ENCODE measurements around the gene FMN2. TPM values are rescaled to one million over a fixed set of nuclear protein-coding genes. Genes with fewer than 3 reads are reported as not detected.
A peak's percentile ranks its signal among the peaks of the same experiment; 100 is the strongest.

FMN2 gene
- polyA plus RNA-seq, 6 donors from 2014 or later = not detected

- DNase-seq = no peak
- Mint-ChIP-seq H3K9me3 (peaks cover 1 to 8% (median 4%) of the 10 kb centered on the region in 7 donors), H3K27ac (no peak overlapping the region), H3K4me1 (no peaks in the 10 kb centered on the region), H3K4me3 (no peak overlapping the region), H3K27me3 (no peaks in the 10 kb centered on the region), H3K36me3 (no peaks in the 10 kb centered on the region)
- ATAC-seq (ENCODE audit: low read depth in 2 of 2) = no peak
These were observed 42.4 kb downstream of the FMN2 start for GRCh38 chr1:240134113-240134512.

DNA sequence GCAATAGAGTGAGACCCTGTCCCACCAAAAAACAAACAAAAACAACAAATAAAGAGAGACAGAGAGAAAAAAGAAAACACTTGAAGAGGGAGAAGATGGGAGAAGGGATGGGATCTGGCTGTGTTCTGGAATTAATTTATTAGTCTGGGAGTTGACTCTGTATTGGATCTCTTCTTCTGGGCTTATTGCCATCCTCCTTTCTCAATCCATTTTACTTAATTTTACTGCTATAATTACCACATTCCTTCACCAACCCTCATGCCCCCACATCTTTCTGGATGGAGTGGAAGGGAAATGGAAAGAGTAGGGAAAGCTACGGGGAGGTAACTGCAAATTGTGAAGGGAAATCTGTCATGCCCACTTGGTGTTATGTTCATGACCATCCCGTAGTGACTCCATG, 42.9 kb downstream of the FMN2 start:
- Mint-ChIP-seq H3K36me3 (no peaks in the 10 kb centered on the region), H3K4me1 (no peaks in the 10 kb centered on the region), H3K9me3 (peaks cover 1 to 8% (median 4%) of the 10 kb centered on the region in 7 donors), H3K27me3 (no peaks in the 10 kb centered on the region), H3K27ac (peak overlapping the region in 1 of 6 donors; percentile 1), H3K4me3 (no peak overlapping the region)
- DNase-seq = no peak
- ATAC-seq (ENCODE audit: low read depth in 2 of 2) = no peak

DNA sequence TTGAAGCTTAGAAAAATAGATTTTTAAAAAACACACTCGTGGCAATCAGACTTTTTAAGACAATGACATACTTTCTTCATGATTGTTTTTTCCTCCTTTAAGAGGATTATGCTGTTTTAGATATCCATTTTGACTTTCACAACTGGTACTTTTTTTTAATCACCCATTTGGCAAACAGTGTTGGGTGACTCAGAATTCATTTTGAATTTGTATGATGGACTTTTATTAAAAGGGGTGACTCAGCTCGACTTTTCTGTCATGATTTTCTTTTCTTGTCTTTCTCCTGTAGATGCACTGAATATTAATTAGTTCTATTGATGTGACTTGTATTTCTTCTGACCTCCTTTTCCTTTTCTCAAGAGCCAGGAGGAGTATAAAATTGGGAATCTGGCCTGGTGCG, 44.7 kb downstream of the FMN2 start:
- ATAC-seq (ENCODE audit: low read depth in 2 of 2) = no peak
- Mint-ChIP-seq H3K9me3 (peaks cover 1 to 5% (median 4%) of the 10 kb centered on the region in 7 donors), H3K36me3 (no peaks in the 10 kb centered on the region), H3K4me1 (no peaks in the 10 kb centered on the region), H3K4me3 (no peak overlapping the region), H3K27ac (peak overlapping the region in 1 of 6 donors; percentile 56), H3K27me3 (no peaks in the 10 kb centered on the region)
- DNase-seq = no peak

DNA sequence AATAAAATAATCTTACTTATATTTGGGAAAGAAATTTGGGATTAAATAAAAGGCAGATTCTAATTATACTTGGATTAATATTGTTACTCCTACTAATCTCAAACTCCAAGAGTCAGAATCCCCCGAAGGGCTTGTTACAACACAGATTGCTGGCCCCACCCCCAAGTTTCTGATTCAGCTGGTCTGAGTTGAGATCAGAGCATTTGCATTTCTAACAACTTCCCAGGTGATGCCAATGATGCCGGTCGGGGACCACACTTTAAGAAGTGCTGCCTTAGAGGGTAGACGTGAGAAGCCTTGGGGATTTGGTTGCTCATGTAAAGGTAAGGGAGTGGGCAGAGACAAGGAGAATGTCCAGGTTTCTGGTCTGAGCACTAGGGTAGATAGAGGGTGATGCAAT, 47.2 kb downstream of the FMN2 start:
- Mint-ChIP-seq H3K36me3 (no peaks in the 10 kb centered on the region), H3K4me3 (no peak overlapping the region), H3K4me1 (no peaks in the 10 kb centered on the region), H3K27ac (no peak overlapping the region), H3K9me3 (peaks cover 0 to 4% (median 2%) of the 10 kb centered on the region in 7 donors), H3K27me3 (no peaks in the 10 kb centered on the region)
- no peak for ATAC-seq (ENCODE audit: low read depth in 2 of 2)
- no peak for DNase-seq

DNA sequence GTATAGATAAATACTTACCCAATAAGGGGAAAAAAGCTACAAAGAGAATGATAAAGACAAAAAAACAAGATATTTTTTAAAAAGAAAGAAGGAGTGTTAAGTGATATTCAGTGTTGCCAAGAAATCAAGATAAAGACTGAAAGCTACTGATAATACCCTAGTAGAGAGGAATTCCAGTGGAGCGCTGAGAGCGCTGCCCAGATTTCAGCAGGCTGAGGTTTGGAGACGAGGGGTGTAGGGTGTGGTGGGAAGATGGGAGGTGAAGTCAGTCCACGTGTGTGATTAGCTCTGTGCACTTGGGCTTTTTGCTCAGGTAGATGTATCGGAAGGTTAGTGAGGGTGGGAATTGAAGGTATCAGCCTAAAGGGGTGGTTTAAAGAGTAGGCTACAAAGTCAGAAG, 47.8 kb downstream of the FMN2 start:
- H3K4me1 Mint-ChIP-seq = no peaks in the 10 kb centered on the region
- no peak for DNase-seq
- ATAC-seq (ENCODE audit: low read depth in 2 of 2) = no peak
- peaks cover 0 to 4% (median 0%) of the 10 kb centered on the region in 7 donors for H3K9me3 Mint-ChIP-seq
- H3K4me3 Mint-ChIP-seq = peak overlapping the region in 1 of 8 donors; percentile 22
- no peaks in the 10 kb centered on the region for H3K36me3 Mint-ChIP-seq
- H3K27ac Mint-ChIP-seq = no peak overlapping the region
- H3K27me3 Mint-ChIP-seq = no peaks in the 10 kb centered on the region

DNA sequence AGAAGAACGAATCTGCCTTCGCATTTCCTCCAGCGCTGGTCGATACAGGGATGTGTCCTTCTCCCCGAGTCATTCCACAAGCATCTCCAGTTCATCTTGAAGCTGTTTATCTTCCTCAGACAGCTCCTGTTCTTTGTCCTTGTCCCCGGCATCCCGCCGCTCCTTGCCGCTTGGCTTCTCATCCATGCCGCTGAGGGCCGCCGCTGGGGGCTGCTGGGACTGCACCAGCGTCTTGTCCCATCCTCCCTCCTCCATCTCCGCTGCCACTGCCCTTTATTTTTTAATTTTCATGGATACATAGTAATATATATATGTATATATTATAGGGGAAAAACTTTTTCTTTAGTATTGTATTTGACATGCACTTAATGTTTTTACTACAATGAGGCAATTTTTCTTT, 53.4 kb downstream of the FMN2 start:
- Mint-ChIP-seq H3K36me3 (no peaks in the 10 kb centered on the region), H3K9me3 (peaks cover 0 to 3% (median 0%) of the 10 kb centered on the region in 7 donors), H3K27ac (no peak overlapping the region), H3K27me3 (no peaks in the 10 kb centered on the region), H3K4me1 (no peaks in the 10 kb centered on the region), H3K4me3 (no peak overlapping the region)
- DNase-seq = no peak
- ATAC-seq (ENCODE audit: low read depth in 2 of 2) = no peak

DNA sequence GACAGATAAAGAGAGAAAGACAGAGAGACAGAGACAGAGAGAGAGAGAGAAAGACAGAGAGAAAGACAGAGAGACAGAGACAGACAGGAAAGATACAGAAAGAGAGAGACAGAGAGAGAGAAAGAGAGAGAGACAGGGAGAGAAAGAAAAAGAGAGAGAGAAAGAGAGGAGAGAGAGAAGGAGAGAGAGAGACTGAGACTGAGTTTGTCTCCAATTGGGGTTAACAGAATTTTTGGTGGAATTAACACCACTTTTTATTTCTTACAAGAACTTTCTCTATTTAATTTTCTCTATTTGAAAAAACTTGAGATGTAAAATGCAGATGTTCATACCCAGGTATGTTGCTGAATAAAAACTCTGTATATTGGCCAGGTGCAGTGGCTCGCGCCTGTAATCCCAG, 56.6 kb downstream of the FMN2 start:
- peaks cover 0 to 3% (median 0%) of the 10 kb centered on the region in 7 donors for H3K9me3 Mint-ChIP-seq
- H3K27me3 Mint-ChIP-seq = peaks cover 0 to 7% (median 0%) of the 10 kb centered on the region in 3 donors
- no peak for ATAC-seq (ENCODE audit: low read depth in 2 of 2)

DNA sequence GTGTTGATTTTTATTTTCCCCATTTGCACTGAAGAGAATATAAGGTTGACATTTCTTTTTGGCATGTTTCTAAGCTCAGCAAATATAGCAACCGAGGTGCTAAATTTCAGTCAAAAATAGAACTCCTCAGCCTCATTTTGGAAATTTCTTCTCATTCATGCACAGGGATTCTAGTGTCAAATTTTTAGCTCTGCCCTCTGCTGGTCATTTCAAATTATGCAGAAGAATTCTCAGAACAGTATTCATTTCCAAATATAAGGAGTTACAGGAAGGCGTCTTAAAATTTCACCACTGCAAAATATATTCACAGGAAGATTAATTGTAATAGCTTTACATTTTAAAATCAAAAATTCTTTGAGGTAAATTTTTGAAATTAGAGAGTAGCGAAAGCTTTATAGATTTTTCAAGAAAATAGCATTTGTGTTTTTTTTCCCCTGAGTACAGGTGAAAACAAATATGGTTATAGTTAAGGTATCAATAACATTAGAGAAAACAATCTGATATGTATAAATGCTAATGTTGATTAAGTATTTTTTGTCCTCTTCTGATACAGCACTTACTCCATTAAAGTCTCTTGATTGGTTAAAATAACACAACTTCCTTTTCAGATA, 57.9 kb downstream of the FMN2 start:
- no peak overlapping the region for H3K27ac Mint-ChIP-seq
- H3K27me3 Mint-ChIP-seq = peaks cover 0 to 7% (median 0%) of the 10 kb centered on the region in 3 donors
- no peaks in the 10 kb centered on the region for H3K36me3 Mint-ChIP-seq
- no peak overlapping the region for H3K4me3 Mint-ChIP-seq
- DNase-seq (no peak), ATAC-seq (ENCODE audit: low read depth in 2 of 2) (no peak)
- peaks cover 0 to 3% (median 0%) of the 10 kb centered on the region in 7 donors for H3K9me3 Mint-ChIP-seq
- H3K4me1 Mint-ChIP-seq = no peaks in the 10 kb centered on the region

More for the DNA sequence above, 56.6 kb downstream of the FMN2 start:
- no peak for DNase-seq
- Mint-ChIP-seq H3K36me3 (no peaks in the 10 kb centered on the region), H3K4me3 (no peak overlapping the region), H3K27ac (no peak overlapping the region), H3K4me1 (no peaks in the 10 kb centered on the region)

- no peak for ATAC-seq (ENCODE audit: low read depth in 2 of 2)
- peaks cover 0 to 3% (median 0%) of the 10 kb centered on the region in 7 donors for H3K9me3 Mint-ChIP-seq
- no peak overlapping the region for H3K27ac Mint-ChIP-seq
- DNase-seq = no peak
- peaks cover 0 to 7% (median 0%) of the 10 kb centered on the region in 3 donors for H3K27me3 Mint-ChIP-seq
- H3K4me3 Mint-ChIP-seq = no peak overlapping the region
- H3K4me1 Mint-ChIP-seq = no peaks in the 10 kb centered on the region
- no peaks in the 10 kb centered on the region for H3K36me3 Mint-ChIP-seq
These were observed 59.6 kb downstream of the FMN2 start for GRCh38 chr1:240151136-240151735.

- peak overlapping the region in 1 of 6 donors; percentile 21 for H3K27ac Mint-ChIP-seq
- peaks cover 0 to 3% (median 0%) of the 10 kb centered on the region in 7 donors for H3K9me3 Mint-ChIP-seq
- peaks cover 0 to 7% (median 0%) of the 10 kb centered on the region in 3 donors for H3K27me3 Mint-ChIP-seq
These were observed 61.1 kb downstream of the FMN2 start for GRCh38 chr1:240152611-240153297.

DNA sequence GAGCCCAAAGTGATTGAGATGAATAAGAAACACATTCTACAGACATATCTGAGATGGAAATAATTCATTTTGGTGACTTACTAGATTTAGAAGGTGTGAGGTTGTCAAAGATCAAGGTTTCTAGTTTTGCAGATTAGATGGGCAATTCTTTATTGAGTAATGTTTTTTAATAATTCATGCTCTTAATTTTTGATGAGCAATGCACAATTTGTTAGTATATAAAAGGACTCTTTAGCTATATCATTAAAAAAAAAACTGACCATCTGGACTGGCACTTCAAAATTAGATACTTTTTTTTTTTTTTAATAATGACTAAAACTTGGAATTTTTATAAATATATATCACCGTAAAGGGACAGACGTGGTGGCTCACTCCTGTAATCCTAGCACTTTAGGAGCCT, 63.9 kb downstream of the FMN2 start:
- DNase-seq (no peak), ATAC-seq (ENCODE audit: low read depth in 2 of 2) (no peak)
- Mint-ChIP-seq H3K9me3 (peaks cover 0 to 7% (median 0%) of the 10 kb centered on the region in 7 donors), H3K4me1 (no peaks in the 10 kb centered on the region), H3K4me3 (no peak overlapping the region), H3K27me3 (peaks cover 0 to 7% (median 3%) of the 10 kb centered on the region in 3 donors), H3K27ac (no peak overlapping the region), H3K36me3 (no peaks in the 10 kb centered on the region)

More at GRCh38 chr1:240152611-240153297, 61.1 kb downstream of the FMN2 start:
- no peak for ATAC-seq (ENCODE audit: low read depth in 2 of 2)
- no peak for DNase-seq
- Mint-ChIP-seq H3K4me3 (no peak overlapping the region), H3K4me1 (no peaks in the 10 kb centered on the region), H3K36me3 (no peaks in the 10 kb centered on the region)

DNA sequence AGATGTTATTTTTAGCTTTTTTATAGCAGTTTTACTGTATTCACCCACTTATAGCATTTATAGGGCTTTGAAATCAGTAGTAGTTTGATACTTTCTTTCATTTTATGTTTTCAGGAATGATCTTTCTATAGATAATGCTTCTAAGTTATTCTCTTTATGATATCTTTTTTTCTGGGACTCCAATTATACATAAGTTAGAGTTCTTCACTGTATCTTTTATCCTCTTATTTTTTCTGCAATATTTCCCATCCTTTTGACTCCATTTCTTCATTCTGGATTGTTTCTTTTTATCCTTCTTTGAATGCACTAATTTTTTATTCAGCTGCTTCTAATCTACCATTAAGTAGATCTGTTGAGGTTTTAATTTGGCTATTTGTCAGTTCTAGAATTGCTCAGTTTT, 73.1 kb downstream of the FMN2 start:
- Mint-ChIP-seq H3K27me3 (no peaks in the 10 kb centered on the region), H3K27ac (no peak overlapping the region)
- no peak for ATAC-seq (ENCODE audit: low read depth in 2 of 2)

DNA sequence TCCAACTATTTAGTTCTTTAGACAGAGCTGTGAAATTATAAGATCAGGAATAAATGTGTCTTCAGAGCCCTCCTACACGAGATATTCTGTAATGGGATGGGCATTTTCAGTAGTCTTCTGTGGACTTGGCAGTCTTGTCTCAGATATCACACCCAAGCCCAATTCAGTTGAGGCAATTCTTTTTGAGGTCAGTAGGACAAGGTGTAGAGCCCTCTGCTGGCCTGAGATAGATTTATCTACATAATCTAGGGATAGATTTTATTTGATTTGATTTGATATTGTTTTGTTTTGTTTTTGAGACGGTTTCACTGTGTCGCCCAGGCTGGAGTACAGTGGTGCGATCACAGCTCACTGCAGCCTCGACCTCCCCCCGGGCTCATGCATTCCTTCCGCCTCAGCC, 77.5 kb downstream of the FMN2 start:
- Mint-ChIP-seq H3K9me3 (peaks cover 2 to 15% (median 11%) of the 10 kb centered on the region in 7 donors), H3K4me3 (no peak overlapping the region), H3K27ac (no peak overlapping the region), H3K4me1 (no peaks in the 10 kb centered on the region), H3K27me3 (no peaks in the 10 kb centered on the region), H3K36me3 (no peaks in the 10 kb centered on the region)
- no peak for ATAC-seq (ENCODE audit: low read depth in 2 of 2)
- no peak for DNase-seq

More for the DNA sequence above, 73.1 kb downstream of the FMN2 start:
- no peaks in the 10 kb centered on the region for H3K36me3 Mint-ChIP-seq
- H3K9me3 Mint-ChIP-seq = peaks cover 0 to 23% (median 18%) of the 10 kb centered on the region in 7 donors
- H3K4me3 Mint-ChIP-seq = no peak overlapping the region
- H3K4me1 Mint-ChIP-seq = no peaks in the 10 kb centered on the region
- DNase-seq = no peak

- Mint-ChIP-seq H3K36me3 (no peaks in the 10 kb centered on the region), H3K4me1 (no peaks in the 10 kb centered on the region), H3K4me3 (no peak overlapping the region), H3K9me3 (peaks cover under 1 to 9% (median 5%) of the 10 kb centered on the region in 7 donors), H3K27me3 (no peaks in the 10 kb centered on the region), H3K27ac (no peak overlapping the region)
- ATAC-seq (ENCODE audit: low read depth in 2 of 2) (no peak), DNase-seq (no peak)
These were observed 78.6 kb downstream of the FMN2 start for GRCh38 chr1:240170266-240170665.

Measured in naive B cell (primary cell).